BJ (cell line): ENCODE data around the gene ATRIP. TPM values are rescaled to one million over a fixed set of nuclear protein-coding genes. Genes with fewer than 3 reads are reported as not detected.
"Not testable (repeated sequence)": the region's sequence is repeated elsewhere in the genome, so short reads cannot be mapped to it uniquely, and the experiment has no call there.

Experiments
- CTCF ChIA-PET: fragments of 350-600 bp; formaldehyde crosslinking; extraction: SDS; loops from one replicate; lab custom pipeline; 2021; ENCODE audit warnings: antibody characterized with exemption, inconsistent platforms; lab: Yijun Ruan, JAX
- POLR2A ChIA-PET: fragments of 300-600 bp; sonication (Branson Sonifier 250); formaldehyde crosslinking; extraction: SDS; loops from one replicate; lab custom pipeline; 2021; ENCODE audit warnings: antibody characterized with exemption; lab: Charles Lee
- DNase-seq: peaks from one replicate; pipeline ENCODE4 v3.0.0-alpha.2; 2011; ENCODE audit warnings: low read depth
- H3K27me3 ChIP-seq: 2 replicates; pipeline ENCODE4 v1.6.0; 2011; ENCODE audit warnings: low read length; ENCODE audit not compliant: control insufficient read depth, insufficient read depth
- H3K36me3 ChIP-seq: 2 replicates; pipeline ENCODE4 v1.5.1; 2011; ENCODE audit warnings: low read length; ENCODE audit not compliant: control insufficient read depth, insufficient read depth
- H3K4me3 ChIP-seq: 2 replicates; pipeline ENCODE4 v1.5.1; 2011; ENCODE audit warnings: low read depth, mild to moderate bottlenecking, control low read depth, low read length
- CTCF ChIP-seq: IDR thresholded peaks from 2 replicates; pipeline ENCODE4 v1.5.1; 2011; ENCODE audit warnings: low read depth, mild to moderate bottlenecking, control low read depth, inconsistent platforms, low read length, moderate library complexity; ENCODE audit not compliant: insufficient read depth
- polyA plus RNA-seq: library from polyadenylated mRNA; depleted of rRNA; stranded (reverse); fragments of >200 nt; gene quantifications from 2 replicates; pipeline ENCODE4 v1.2.3, GENCODE V29; 2011

ATRIP gene
- polyA plus RNA-seq, 1 experiment, result 7.9 TPM

GRCh38 chr3:48478626-48479555, 32.4 kb downstream of the ATRIP start:
- no peaks in the 10 kb centered on the region for H3K27me3 ChIP-seq
- ChIA-PET POLR2A (no interaction called here), CTCF (interaction anchor here (0.6 kb wide), 1 partner anchor 16 kb away, joined by 3 read pairs; no protein-coding TSS in a partner anchor)
- H3K36me3 ChIP-seq, result peaks cover 11% of the 10 kb centered on the region
- H3K4me3 ChIP-seq, result no peak overlapping the region
- TF ChIP-seq CTCF, result no peak
- DNase-seq, result no peak

- H3K4me3 ChIP-seq, H3K36me3 ChIP-seq, H3K27me3 ChIP-seq, DNase-seq, POLR2A ChIA-PET: not testable (repeated sequence)
- CTCF ChIA-PET, result interaction anchor here (1.1 kb wide), 1 partner anchor 68 kb away, joined by 4 read pairs; no protein-coding TSS in a partner anchor
Measured at GRCh38 chr3:48480891-48481290, 34.4 kb downstream of the ATRIP start.

GRCh38 chr3:48482822-48483221, 36.3 kb downstream of the ATRIP start:
- H3K4me3 ChIP-seq, H3K27me3 ChIP-seq, CTCF ChIA-PET, H3K36me3 ChIP-seq, POLR2A ChIA-PET, DNase-seq: not testable (repeated sequence)

GRCh38 chr3:48486952-48487351, 40.4 kb downstream of the ATRIP start:
- no peaks in the 10 kb centered on the region for H3K27me3 ChIP-seq
- ChIA-PET CTCF (no interaction called here), POLR2A (no interaction called here)
- no peak for TF ChIP-seq CTCF
- DNase-seq, result no peak
- peaks cover 1% of the 10 kb centered on the region; the same call in 1 of the 2 replicates for H3K36me3 ChIP-seq
- H3K4me3 ChIP-seq, result no peak overlapping the region

- no peak overlapping the region for H3K4me3 ChIP-seq
- peak; percentile 46 for DNase-seq
- ChIA-PET POLR2A (no interaction called here), CTCF (interaction anchor here (1.1 kb wide), 1 partner anchor 67 kb away, joined by 3 read pairs; no protein-coding TSS in a partner anchor)
- H3K36me3 ChIP-seq, result peaks cover 3% of the 10 kb centered on the region
- H3K27me3 ChIP-seq, result no peaks in the 10 kb centered on the region
- no peak for TF ChIP-seq CTCF
Measured at GRCh38 chr3:48492461-48493202, 46.1 kb downstream of the ATRIP start.

- Histone ChIP-seq H3K4me3 (no peak overlapping the region), H3K36me3 (peaks cover 3% of the 10 kb centered on the region), H3K27me3 (no peaks in the 10 kb centered on the region)
- no peak for TF ChIP-seq CTCF
- no peak for DNase-seq
- ChIA-PET POLR2A (no interaction called here), CTCF (no interaction called here)
Measured at GRCh38 chr3:48493203-48493501, 46.6 kb downstream of the ATRIP start.
